ENCODE results near the gene MYBPC1.

DNA sequence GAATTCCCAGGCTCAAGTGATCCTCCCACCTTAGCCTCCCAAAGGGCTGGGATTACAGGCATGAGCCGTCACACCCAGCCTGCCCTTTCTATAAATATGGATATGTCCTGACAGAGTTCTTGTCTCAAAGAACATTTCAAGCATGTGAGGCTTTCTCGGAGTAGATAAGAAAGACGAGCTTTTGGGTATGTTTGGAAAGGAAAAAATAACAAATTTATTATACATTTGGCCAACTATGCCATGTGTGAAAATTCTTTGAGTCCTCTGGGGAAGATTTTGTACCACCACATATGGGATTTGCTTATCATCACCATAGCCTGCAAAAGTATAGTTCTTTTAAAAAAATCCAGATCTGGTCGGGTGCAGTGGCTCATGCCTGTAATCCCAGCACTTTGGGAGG lies 23.7 kb upstream of the MYBPC1 start:
- TF ChIP-seq, protein P1, sequence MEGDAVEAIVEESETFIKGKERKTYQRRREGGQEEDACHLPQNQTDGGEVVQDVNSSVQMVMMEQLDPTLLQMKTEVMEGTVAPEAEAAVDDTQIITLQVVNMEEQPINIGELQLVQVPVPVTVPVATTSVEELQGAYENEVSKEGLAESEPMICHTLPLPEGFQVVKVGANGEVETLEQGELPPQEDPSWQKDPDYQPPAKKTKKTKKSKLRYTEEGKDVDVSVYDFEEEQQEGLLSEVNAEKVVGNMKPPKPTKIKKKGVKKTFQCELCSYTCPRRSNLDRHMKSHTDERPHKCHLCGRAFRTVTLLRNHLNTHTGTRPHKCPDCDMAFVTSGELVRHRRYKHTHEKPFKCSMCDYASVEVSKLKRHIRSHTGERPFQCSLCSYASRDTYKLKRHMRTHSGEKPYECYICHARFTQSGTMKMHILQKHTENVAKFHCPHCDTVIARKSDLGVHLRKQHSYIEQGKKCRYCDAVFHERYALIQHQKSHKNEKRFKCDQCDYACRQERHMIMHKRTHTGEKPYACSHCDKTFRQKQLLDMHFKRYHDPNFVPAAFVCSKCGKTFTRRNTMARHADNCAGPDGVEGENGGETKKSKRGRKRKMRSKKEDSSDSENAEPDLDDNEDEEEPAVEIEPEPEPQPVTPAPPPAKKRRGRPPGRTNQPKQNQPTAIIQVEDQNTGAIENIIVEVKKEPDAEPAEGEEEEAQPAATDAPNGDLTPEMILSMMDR (IDR thresholded peaks at IDR 0.05), result no peak
- no peak for TF ChIP-seq ZFX (IDR thresholded peaks at IDR 0.05; ENCODE audit: borderline replicate concordance)
